Neural cell (in vitro differentiated cells): ENCODE measurements around the gene FAM3D. TPM values are rescaled to one million over a fixed set of nuclear protein-coding genes. Genes with fewer than 3 reads are reported as not detected.

ENCODE experiments used
- H2AFZ ChIP-seq: fragments of 200-600, 300-800 bp; sonication (generic), shearing (Covaris generic); 2 replicates; pipeline ENCODE4 v1.6.0; 2014; ENCODE audit warnings: low read depth, mild to moderate bottlenecking, antibody characterized with exemption, low read length, moderate library complexity
- H3F3A ChIP-seq: fragments of 200-600 bp; shearing (Covaris generic); 2 replicates; pipeline ENCODE4 v1.6.1; 2016; ENCODE audit warnings: mild to moderate bottlenecking, moderate library complexity, mixed read lengths, antibody characterized with exemption, low read length; ENCODE audit not compliant: insufficient read depth, poor library complexity, severe bottlenecking
- H3K27ac ChIP-seq: fragments of 200-600, 300-800 bp; sonication (generic), shearing (Covaris generic); 2 replicates; pipeline ENCODE4 v1.5.1; 2014; ENCODE audit warnings: mild to moderate bottlenecking, low read length, moderate library complexity
- H3K27me3 ChIP-seq: fragments of 300-800, 200-600 bp; sonication (generic), shearing (Covaris generic); 2 replicates; pipeline ENCODE4 v1.6.0; 2014; ENCODE audit warnings: mild to moderate bottlenecking, low read depth, low read length, moderate library complexity; ENCODE audit not compliant: insufficient read depth
- H3K36me3 ChIP-seq: fragments of 300-800, 200-600 bp; sonication (generic), shearing (Covaris generic); 2 replicates; pipeline ENCODE4 v1.5.1; 2014; ENCODE audit warnings: mild to moderate bottlenecking, antibody characterized with exemption, low read length, moderate library complexity; ENCODE audit not compliant: insufficient read depth
- H3K4me2 ChIP-seq: fragments of 300-800, 200-600 bp; sonication (generic), shearing (Covaris generic); 2 replicates; pipeline ENCODE4 v1.6.0; 2014; ENCODE audit warnings: mild to moderate bottlenecking, low read length
- H3K4me3 ChIP-seq: fragments of 300-800, 200-600 bp; sonication (generic), shearing (Covaris generic); 2 replicates; pipeline ENCODE4 v1.5.1; 2014; ENCODE audit warnings: mild to moderate bottlenecking, low read length, moderate library complexity
- H3K79me2 ChIP-seq: fragments of 200-600 bp; shearing (Covaris generic); replicated peaks from 2 replicates; pipeline ENCODE4 v1.6.0; 2014; ENCODE audit warnings: mild to moderate bottlenecking, low read length, moderate library complexity; ENCODE audit not compliant: insufficient read depth
- H3K9ac ChIP-seq: fragments of 300-800, 200-600 bp; sonication (generic), shearing (Covaris generic); 2 replicates; pipeline ENCODE4 v1.6.1; 2016; ENCODE audit warnings: mild to moderate bottlenecking, low read length, mixed read lengths
- H3K9me2 ChIP-seq: fragments of 200-600 bp; shearing (Covaris generic); 2 replicates; pipeline ENCODE4 v1.6.1; 2016; ENCODE audit warnings: mild to moderate bottlenecking, low read length, mixed read lengths; ENCODE audit not compliant: insufficient read depth
- H3K9me3 ChIP-seq: fragments of 200-600, 300-800 bp; sonication (generic), shearing (Covaris generic); 2 replicates; pipeline ENCODE4 v1.6.1; 2016; ENCODE audit warnings: mild to moderate bottlenecking, mixed run types, low read length, moderate library complexity, mixed read lengths
- H4K20me1 ChIP-seq: fragments of 200-600 bp; shearing (Covaris generic); 2 replicates; pipeline ENCODE4 v1.6.1; 2016; ENCODE audit warnings: mild to moderate bottlenecking, mixed run types; ENCODE audit not compliant: insufficient read depth
- CTCF ChIP-seq: fragments of 450-650 bp; IDR thresholded peaks from 2 replicates; pipeline ENCODE4 v1.5.1; 2014; ENCODE audit warnings: antibody characterized with exemption, mild to moderate bottlenecking, moderate library complexity; ENCODE audit not compliant: poor library complexity, severe bottlenecking
- EP300 ChIP-seq: fragments of 450-650 bp; conservative IDR thresholded peaks from 2 replicates; pipeline ENCODE4 v1.6.1; 2014; ENCODE audit warnings: antibody characterized with exemption, mild to moderate bottlenecking, moderate library complexity; ENCODE audit not compliant: poor library complexity, severe bottlenecking
- EZH2 ChIP-seq: fragments of 200-600, 300-800 bp; shearing (Covaris generic), sonication (generic); IDR thresholded peaks from 2 replicates; pipeline ENCODE4 v1.6.1; 2014; ENCODE audit warnings: antibody characterized with exemption, low read length, borderline replicate concordance, mild to moderate bottlenecking; ENCODE audit not compliant: insufficient read depth, poor library complexity, severe bottlenecking
- MXI1 ChIP-seq: fragments of 450-650 bp; conservative IDR thresholded peaks from 2 replicates; pipeline ENCODE4 v1.6.1; 2014; ENCODE audit warnings: antibody characterized with exemption, mild to moderate bottlenecking; ENCODE audit not compliant: poor library complexity, severe bottlenecking
- POLR2AphosphoS5 ChIP-seq: IDR thresholded peaks from 2 replicates; pipeline ENCODE4 v1.6.1; 2012
- RAD21 ChIP-seq: fragments of 450-650 bp; conservative IDR thresholded peaks from 2 replicates; pipeline ENCODE4 v1.6.1; 2014; ENCODE audit warnings: antibody characterized with exemption, mild to moderate bottlenecking, moderate library complexity
- REST ChIP-seq: IDR thresholded peaks from 2 replicates; pipeline ENCODE4 v1.6.1; 2012; ENCODE audit warnings: borderline replicate concordance
- SMC3 ChIP-seq: fragments of 450-650 bp; conservative IDR thresholded peaks from 2 replicates; pipeline ENCODE4 v1.6.1; 2014; ENCODE audit warnings: antibody characterized with exemption, mild to moderate bottlenecking, moderate library complexity; ENCODE audit not compliant: poor library complexity
- TAF1 ChIP-seq: IDR thresholded peaks from 2 replicates; pipeline ENCODE4 v1.6.1; 2012; ENCODE audit warnings: low read depth
- polyA minus RNA-seq: library from RNA; depleted of rRNA, polyadenylated mRNA; stranded (reverse); fragments of >200 nt; gene quantifications from 2 replicates; pipeline ENCODE4 v1.2.3, GENCODE V29; 2014
- polyA plus RNA-seq: library from polyadenylated mRNA; depleted of rRNA; stranded (reverse); fragments of >200 nt; gene quantifications from 2 replicates; pipeline ENCODE4 v1.2.3, GENCODE V29; 2014

FAM3D gene
- not detected in 2 replicates for polyA plus RNA-seq
- not detected in 2 replicates for polyA minus RNA-seq

GRCh38 chr3:58666683-58667082, at the start of gene FAM3D:
TSS of gene FAM3D (minus strand) at chr3:58666774. CDS start at chr3:58655563, 11,211 bp downstream.
- Histone ChIP-seq H3K27me3 (no peaks in the 10 kb centered on the region), H3K9me2 (no peaks in the 10 kb centered on the region), H3K9ac (no peak within 1 kb of the TSS), H3K9me3 (no peaks in the 10 kb centered on the region), H4K20me1 (no peaks in the 10 kb centered on the region), H3F3A (no peaks in the 10 kb centered on the region), H3K27ac (no peak within 1 kb of the TSS), H3K36me3 (no peaks in the 10 kb centered on the region), H3K79me2 (no peaks in the 10 kb centered on the region), H3K4me3 (no peak within 1 kb of the TSS), H3K4me2 (no peak within 1 kb of the TSS), H2AFZ (no peak within 1 kb of the TSS)
- TF ChIP-seq REST (no peak), SMC3 (no peak), EP300 (no peak), MXI1 (no peak), TAF1 (no peak), POLR2AphosphoS5 (no peak), RAD21 (no peak), CTCF (no peak), EZH2 (no peak)

GRCh38 chr3:58713715-58714401, 47.3 kb upstream of the FAM3D start:
- Histone ChIP-seq H3K9me3 (no peaks in the 10 kb centered on the region), H3K36me3 (no peaks in the 10 kb centered on the region), H4K20me1 (no peaks in the 10 kb centered on the region), H3K27me3 (no peaks in the 10 kb centered on the region), H3K9me2 (no peaks in the 10 kb centered on the region), H3K79me2 (no peaks in the 10 kb centered on the region), H3K4me3 (no peak overlapping the region), H3K9ac (no peak overlapping the region), H3K4me2 (no peak overlapping the region), H3F3A (no peaks in the 10 kb centered on the region), H3K27ac (no peak overlapping the region), H2AFZ (no peak overlapping the region)
- no peak for TF ChIP-seq MXI1
- no peak for TF ChIP-seq EP300
- no peak for TF ChIP-seq SMC3
- TF ChIP-seq REST: no peak
- TF ChIP-seq RAD21: no peak
- no peak for TF ChIP-seq CTCF
- no peak for TF ChIP-seq POLR2AphosphoS5
- TF ChIP-seq EZH2: no peak
- TF ChIP-seq TAF1: no peak
